Measurements from ENCODE around the gene LHX8.

DNA sequence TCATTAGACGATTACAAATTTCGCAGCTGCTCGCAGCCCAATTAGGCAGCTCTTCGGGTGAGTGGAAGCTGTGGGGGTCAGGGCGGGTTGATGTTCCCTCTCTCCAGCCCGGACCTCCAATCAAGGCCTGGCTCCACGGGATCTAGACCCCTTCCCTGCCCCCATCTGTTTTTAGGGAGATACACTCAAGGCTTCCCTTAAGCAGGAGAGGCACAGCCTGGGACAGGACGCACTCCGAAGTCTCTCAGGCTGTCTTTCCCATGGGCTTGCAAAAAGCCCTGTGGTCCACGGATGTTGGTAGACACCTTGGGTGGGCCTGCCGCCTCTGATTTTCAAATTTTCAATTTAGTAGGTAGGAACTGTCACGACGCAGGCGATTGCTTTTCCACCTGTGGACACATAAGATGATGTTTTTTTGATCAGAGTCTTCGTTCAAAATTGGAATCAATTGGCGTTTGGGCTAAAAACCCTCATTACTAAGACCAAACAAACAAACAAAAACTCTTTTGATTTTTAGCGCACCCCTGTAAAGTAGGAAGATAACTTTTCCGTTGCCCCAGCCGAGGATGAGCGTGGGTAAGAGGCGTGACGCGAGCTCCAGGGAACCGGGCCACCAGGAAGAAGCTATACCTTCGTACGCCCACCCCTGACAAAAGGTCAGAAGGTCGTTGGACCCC lies 2.5 kb upstream of the LHX8 start:
- TF ChIP-seq, protein P1, sequence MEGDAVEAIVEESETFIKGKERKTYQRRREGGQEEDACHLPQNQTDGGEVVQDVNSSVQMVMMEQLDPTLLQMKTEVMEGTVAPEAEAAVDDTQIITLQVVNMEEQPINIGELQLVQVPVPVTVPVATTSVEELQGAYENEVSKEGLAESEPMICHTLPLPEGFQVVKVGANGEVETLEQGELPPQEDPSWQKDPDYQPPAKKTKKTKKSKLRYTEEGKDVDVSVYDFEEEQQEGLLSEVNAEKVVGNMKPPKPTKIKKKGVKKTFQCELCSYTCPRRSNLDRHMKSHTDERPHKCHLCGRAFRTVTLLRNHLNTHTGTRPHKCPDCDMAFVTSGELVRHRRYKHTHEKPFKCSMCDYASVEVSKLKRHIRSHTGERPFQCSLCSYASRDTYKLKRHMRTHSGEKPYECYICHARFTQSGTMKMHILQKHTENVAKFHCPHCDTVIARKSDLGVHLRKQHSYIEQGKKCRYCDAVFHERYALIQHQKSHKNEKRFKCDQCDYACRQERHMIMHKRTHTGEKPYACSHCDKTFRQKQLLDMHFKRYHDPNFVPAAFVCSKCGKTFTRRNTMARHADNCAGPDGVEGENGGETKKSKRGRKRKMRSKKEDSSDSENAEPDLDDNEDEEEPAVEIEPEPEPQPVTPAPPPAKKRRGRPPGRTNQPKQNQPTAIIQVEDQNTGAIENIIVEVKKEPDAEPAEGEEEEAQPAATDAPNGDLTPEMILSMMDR (IDR thresholded peaks at IDR 0.05; ENCODE audit: extremely low read depth in 1 of 2, insufficient read depth in 1 of 2, low read depth in 1 of 2, low read length in 2 of 2), result no peak
- TF ChIP-seq POLR2AphosphoS5 (IDR thresholded peaks at IDR 0.05; ENCODE audit: insufficient read depth, low read depth, low read length), result no peak
- TF ChIP-seq JUN (IDR thresholded peaks at IDR 0.05; ENCODE audit: borderline replicate concordance, insufficient read depth, insufficient read length, low read depth), result no peak
- TF ChIP-seq EZH2 (IDR thresholded peaks at IDR 0.05; ENCODE audit: borderline replicate concordance, low read depth, low read length, severe bottlenecking), result peak; percentile 72
- TF ChIP-seq POLR2A (IDR thresholded peaks at IDR 0.05; ENCODE audit: low read depth, low read length), result no peak
- TF ChIP-seq MYC (IDR thresholded peaks at IDR 0.05; ENCODE audit: low read depth, low read length), result no peak
